EH (cell line): ENCODE results near the gene FLVCR1.

Experiments used
- DNase-seq: peaks from one replicate; pipeline ENCODE4 v3.0.0-alpha.2; 2015; ENCODE audit warnings: low read depth

The FLVCR1 gene

GRCh38 chr1:212945463-212946160 is 87.5 kb downstream of the FLVCR1 start:
- no peak for DNase-seq

- no peak for DNase-seq
Measured at GRCh38 chr1:212946872-212947271, 88.8 kb downstream of the FLVCR1 start.
